ENCODE measurements around the gene PTN.

PTN gene

GRCh38 chr7:137324796-137325696 lies 18.5 kb downstream of the PTN start:
- no peak for DNase-seq (ENCODE audit: low spot score)

GRCh38 chr7:137316648-137317353 lies 26.7 kb downstream of the PTN start:
- DNase-seq (ENCODE audit: low spot score): no peak

- DNase-seq (ENCODE audit: low spot score): peak; percentile 69
Measured at GRCh38 chr7:137313201-137313600, 30.3 kb downstream of the PTN start.

GRCh38 chr7:137306748-137307147 lies 36.8 kb downstream of the PTN start:
- no peak for DNase-seq (ENCODE audit: low spot score)

- DNase-seq (ENCODE audit: low spot score): no peak
Measured at GRCh38 chr7:137305901-137306621, 37.5 kb downstream of the PTN start.

- no peak for DNase-seq (ENCODE audit: low spot score)
Measured at GRCh38 chr7:137304624-137305235, 38.8 kb downstream of the PTN start.

GRCh38 chr7:137304165-137304564 lies 39.4 kb downstream of the PTN start:
- DNase-seq (ENCODE audit: low spot score): no peak

GRCh38 chr7:137302081-137302480 lies 41.5 kb downstream of the PTN start:
- DNase-seq (ENCODE audit: low spot score): no peak

GRCh38 chr7:137298464-137298794 lies 45.1 kb downstream of the PTN start:
- DNase-seq (ENCODE audit: low spot score): no peak

GRCh38 chr7:137297551-137298463 lies 45.7 kb downstream of the PTN start:
- no peak for DNase-seq (ENCODE audit: low spot score)

GRCh38 chr7:137296576-137296975 lies 47.0 kb downstream of the PTN start:
- peak; percentile 55 for DNase-seq (ENCODE audit: low spot score)

- DNase-seq (ENCODE audit: low spot score): no peak
Measured at GRCh38 chr7:137295739-137296324, 47.7 kb downstream of the PTN start.

GRCh38 chr7:137289101-137289500 lies 54.4 kb downstream of the PTN start:
- DNase-seq (ENCODE audit: low spot score): no peak

GRCh38 chr7:137287651-137288258 lies 55.8 kb downstream of the PTN start:
- no peak for DNase-seq (ENCODE audit: low spot score)

- peak; percentile 59 for DNase-seq (ENCODE audit: low spot score)
Measured at GRCh38 chr7:137283153-137283552, 60.4 kb downstream of the PTN start.

- DNase-seq (ENCODE audit: low spot score): no peak
Measured at GRCh38 chr7:137282043-137282442, 61.5 kb downstream of the PTN start.

GRCh38 chr7:137276189-137276588 lies 67.3 kb downstream of the PTN start:
- DNase-seq (ENCODE audit: low spot score): peak; percentile 47

- no peak for DNase-seq (ENCODE audit: low spot score)
Measured at GRCh38 chr7:137272249-137272648, 71.3 kb downstream of the PTN start.

- no peak for DNase-seq (ENCODE audit: low spot score)
Measured at GRCh38 chr7:137269240-137269639, 74.3 kb downstream of the PTN start.
